Measurements from ENCODE around the gene PSMC1. TPM values are rescaled to one million over a fixed set of nuclear protein-coding genes. Genes with fewer than 3 reads are reported as not detected.
"Not testable (repeated sequence)": the region's sequence is repeated elsewhere in the genome, so short reads cannot be mapped to it uniquely, and the experiment has no call there.

The PSMC1 gene
- total RNA-seq (ENCODE audit: unreplicated experiment), result 113 TPM
- long read RNA-seq, full-length matches to known transcripts, result 151 of 168 reads
- long read RNA-seq, partial matches to known transcripts, result 11 of 168 reads
- long read RNA-seq, other reads (novel, unspliced or antisense), result 6 of 168 reads

DNA sequence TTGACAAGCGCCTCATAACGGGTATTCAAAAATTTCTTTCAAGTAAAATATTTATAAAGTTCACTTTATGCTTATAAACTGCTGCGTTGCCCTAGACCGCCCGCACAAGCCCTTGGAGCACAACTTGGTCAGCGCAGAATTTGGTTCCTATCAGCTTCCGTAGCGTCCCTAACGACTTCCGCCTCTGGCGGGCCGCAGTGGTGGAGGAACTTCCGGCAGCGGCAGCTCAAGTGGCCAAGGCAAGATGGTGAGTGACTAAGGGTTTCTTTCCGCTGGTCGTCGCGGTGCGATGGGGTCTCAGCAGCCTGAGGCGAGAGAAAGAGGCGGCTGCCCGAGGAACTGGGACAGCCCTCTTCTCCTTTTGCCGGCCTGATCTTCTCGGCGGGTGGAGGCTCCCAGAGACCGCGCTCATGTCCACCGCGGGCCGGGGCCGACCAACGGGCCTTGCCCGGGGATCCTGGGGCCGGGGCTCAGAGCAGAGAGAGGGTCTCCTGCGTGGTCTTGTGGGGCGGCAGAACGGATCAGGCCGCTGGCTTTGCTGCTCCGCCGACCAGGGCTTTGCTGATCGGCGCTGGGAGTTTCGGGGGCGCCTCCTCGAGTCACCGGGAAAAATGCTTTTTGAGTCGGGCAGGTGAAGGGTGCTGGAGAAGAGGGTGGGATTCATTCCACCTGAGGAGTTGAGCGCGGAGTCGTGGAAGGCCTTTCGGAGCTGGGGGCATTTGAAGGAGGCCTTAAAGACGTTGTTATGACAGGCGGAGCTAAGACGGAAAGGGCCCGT is at the start of gene PSMC1:
PSMC1 (plus strand) TSS at position 200 of the 778 bp plus-strand sequence; CDS start at position 245, 45 bp downstream.
- peak within 1 kb of the TSS; percentile 89 for H3K27ac Mint-ChIP-seq (ENCODE audit: unreplicated experiment)
- peak within 1 kb of the TSS; percentile 96 for H3K4me3 Mint-ChIP-seq (ENCODE audit: unreplicated experiment)
- H3K9me3 Mint-ChIP-seq (ENCODE audit: unreplicated experiment), result no peaks in the 10 kb centered on the region
- H3K36me3 Mint-ChIP-seq (ENCODE audit: unreplicated experiment), result peaks cover 6% of the 10 kb centered on the region
- DNase-seq, result peak; percentile 90
- peaks cover 5% of the 10 kb centered on the region for H3K4me1 Mint-ChIP-seq (ENCODE audit: low read depth, unreplicated experiment)
- peaks cover 4% of the 10 kb centered on the region for H3K27me3 Mint-ChIP-seq (ENCODE audit: unreplicated experiment)
- TF ChIP-seq, protein P1, sequence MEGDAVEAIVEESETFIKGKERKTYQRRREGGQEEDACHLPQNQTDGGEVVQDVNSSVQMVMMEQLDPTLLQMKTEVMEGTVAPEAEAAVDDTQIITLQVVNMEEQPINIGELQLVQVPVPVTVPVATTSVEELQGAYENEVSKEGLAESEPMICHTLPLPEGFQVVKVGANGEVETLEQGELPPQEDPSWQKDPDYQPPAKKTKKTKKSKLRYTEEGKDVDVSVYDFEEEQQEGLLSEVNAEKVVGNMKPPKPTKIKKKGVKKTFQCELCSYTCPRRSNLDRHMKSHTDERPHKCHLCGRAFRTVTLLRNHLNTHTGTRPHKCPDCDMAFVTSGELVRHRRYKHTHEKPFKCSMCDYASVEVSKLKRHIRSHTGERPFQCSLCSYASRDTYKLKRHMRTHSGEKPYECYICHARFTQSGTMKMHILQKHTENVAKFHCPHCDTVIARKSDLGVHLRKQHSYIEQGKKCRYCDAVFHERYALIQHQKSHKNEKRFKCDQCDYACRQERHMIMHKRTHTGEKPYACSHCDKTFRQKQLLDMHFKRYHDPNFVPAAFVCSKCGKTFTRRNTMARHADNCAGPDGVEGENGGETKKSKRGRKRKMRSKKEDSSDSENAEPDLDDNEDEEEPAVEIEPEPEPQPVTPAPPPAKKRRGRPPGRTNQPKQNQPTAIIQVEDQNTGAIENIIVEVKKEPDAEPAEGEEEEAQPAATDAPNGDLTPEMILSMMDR (IDR thresholded peaks at IDR 0.05; ENCODE audit: partially characterized antibody, unreplicated experiment), result no peak

DNA sequence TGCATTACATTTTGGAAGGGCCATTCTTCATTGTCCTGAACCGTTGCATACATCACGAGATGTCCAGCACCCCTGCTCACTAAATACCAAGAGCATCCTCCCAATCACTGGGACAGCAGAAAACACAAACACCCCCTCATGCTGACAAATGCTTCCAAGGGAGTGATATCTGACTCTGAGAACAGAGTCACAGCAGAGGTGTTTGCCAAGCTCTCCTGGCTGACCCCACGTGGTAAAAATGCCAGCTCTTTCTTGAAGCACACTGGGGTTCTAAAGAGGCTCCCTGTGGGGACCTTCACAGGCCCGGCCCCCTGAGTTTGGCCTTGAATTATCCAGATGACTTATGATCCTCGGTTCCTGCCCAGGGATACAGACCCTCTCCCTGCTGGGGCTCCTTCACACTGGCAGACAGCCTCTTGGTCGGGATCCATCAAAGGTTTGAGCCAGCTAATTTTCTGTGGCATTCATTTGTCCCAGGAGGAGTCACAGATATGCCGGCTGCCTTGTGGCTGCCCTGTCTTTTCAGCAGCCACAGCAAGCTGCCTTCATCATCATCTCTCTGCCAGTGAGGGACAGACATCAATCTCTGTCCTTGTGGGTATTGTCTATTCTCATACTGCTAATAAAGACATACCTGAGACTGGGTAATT is 43.1 kb upstream of the PSMC1 start:
- H3K36me3 Mint-ChIP-seq (ENCODE audit: unreplicated experiment), result peaks cover 12% of the 10 kb centered on the region
- H3K27ac Mint-ChIP-seq (ENCODE audit: unreplicated experiment), result no peak overlapping the region
- no peak for DNase-seq
- peaks cover 3% of the 10 kb centered on the region for H3K9me3 Mint-ChIP-seq (ENCODE audit: unreplicated experiment)
- no peaks in the 10 kb centered on the region for H3K4me1 Mint-ChIP-seq (ENCODE audit: low read depth, unreplicated experiment)
- H3K4me3 Mint-ChIP-seq (ENCODE audit: unreplicated experiment), result no peak overlapping the region
- TF ChIP-seq, protein P1 (IDR thresholded peaks at IDR 0.05; ENCODE audit: partially characterized antibody, unreplicated experiment), result no peak
- no peaks in the 10 kb centered on the region for H3K27me3 Mint-ChIP-seq (ENCODE audit: unreplicated experiment)

DNA sequence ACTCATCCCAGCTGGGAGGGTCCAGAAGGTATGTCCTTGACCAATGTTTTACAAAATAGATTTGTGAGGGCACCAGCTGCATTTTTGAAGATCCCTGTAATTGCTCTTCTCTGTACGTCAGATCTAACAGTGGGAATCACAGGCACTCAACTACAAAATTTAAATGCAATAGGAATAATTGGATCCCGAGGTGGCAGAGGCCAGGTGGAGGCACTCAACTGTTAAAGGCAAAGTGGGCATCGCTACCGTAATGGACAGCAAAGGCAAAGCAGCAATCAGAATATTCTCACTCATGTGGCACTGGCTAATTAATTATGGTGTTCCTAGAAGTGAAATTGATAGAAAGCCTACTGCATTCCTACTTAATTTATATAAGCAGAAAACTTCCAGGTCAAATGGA is 27.9 kb upstream of the PSMC1 start:
- Mint-ChIP-seq H3K9me3 (ENCODE audit: unreplicated experiment) (no peaks in the 10 kb centered on the region), H3K36me3 (ENCODE audit: unreplicated experiment) (no peaks in the 10 kb centered on the region), H3K4me1 (ENCODE audit: low read depth, unreplicated experiment) (no peaks in the 10 kb centered on the region), H3K4me3 (ENCODE audit: unreplicated experiment) (no peak overlapping the region), H3K27ac (ENCODE audit: unreplicated experiment) (no peak overlapping the region), H3K27me3 (ENCODE audit: unreplicated experiment) (peaks cover 2% of the 10 kb centered on the region)
- DNase-seq, result no peak
- TF ChIP-seq, protein P1 (IDR thresholded peaks at IDR 0.05; ENCODE audit: partially characterized antibody, unreplicated experiment), result no peak

DNA sequence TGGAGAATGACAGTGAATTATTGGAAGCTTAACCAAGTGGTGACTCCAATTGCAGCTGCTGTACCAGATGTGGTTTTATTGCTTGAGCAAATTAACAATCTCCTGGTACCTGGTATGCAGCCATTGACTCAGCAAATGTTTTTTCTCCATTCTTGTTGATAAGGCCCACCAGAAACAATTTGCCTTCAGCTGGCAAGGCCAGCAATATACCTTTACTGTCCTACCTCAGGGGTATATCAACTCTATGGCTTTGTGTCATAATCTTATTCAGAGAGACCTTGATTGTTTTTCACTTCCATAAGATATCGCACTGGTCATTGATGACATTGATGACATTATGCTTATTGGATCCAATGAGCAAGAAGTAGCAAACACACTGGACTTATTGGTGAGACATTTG is 26.4 kb upstream of the PSMC1 start:
- H3K36me3 Mint-ChIP-seq (ENCODE audit: unreplicated experiment); H3K4me1 Mint-ChIP-seq (ENCODE audit: low read depth, unreplicated experiment); DNase-seq; H3K9me3 Mint-ChIP-seq (ENCODE audit: unreplicated experiment); H3K27me3 Mint-ChIP-seq (ENCODE audit: unreplicated experiment); H3K4me3 Mint-ChIP-seq (ENCODE audit: unreplicated experiment); H3K27ac Mint-ChIP-seq (ENCODE audit: unreplicated experiment): not testable (repeated sequence)

DNA sequence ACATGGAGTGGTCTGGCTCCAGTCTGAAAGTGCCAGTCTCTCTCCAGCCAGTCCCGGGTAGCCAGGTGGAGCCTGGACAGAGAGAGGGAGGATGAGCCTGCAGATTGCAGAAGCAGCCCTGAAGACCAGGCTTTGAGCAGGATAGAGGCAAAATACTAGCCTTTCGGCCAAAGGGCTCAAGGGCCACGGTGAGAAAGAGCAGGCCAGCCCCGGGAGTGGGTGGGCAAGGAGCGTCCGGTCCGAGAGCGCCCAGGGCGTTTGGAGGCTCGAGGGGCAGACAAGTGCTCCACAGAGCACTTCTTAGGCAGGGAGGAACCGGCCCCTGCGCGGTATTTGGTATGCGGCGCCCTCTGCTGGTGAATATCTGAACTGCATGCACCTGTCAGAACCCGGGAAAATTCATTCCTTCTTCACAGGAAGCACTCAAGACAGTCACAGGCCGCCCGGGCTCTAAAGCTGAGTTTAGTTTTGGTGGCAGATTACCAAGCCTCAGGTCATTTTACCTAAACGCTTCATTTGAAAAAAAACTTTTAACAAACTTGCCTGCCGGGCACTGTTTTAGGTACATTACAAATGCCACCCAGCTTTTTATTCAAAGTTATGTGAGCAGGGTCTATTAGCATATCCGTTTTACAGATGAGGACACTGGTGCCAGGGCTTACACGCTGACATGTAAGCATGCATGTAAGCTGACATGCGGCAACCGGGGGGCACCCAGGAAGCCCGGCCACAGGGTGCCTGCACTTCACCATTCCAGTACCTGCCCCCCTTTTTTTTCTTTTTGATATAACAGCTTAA is 21.0 kb upstream of the PSMC1 start:
- Mint-ChIP-seq H3K4me1 (ENCODE audit: low read depth, unreplicated experiment) (no peaks in the 10 kb centered on the region), H3K4me3 (ENCODE audit: unreplicated experiment) (no peak overlapping the region), H3K36me3 (ENCODE audit: unreplicated experiment) (peaks cover 19% of the 10 kb centered on the region), H3K27ac (ENCODE audit: unreplicated experiment) (no peak overlapping the region), H3K27me3 (ENCODE audit: unreplicated experiment) (no peaks in the 10 kb centered on the region), H3K9me3 (ENCODE audit: unreplicated experiment) (peaks cover 15% of the 10 kb centered on the region)
- DNase-seq, result peak; percentile 77
- TF ChIP-seq, protein P1 (IDR thresholded peaks at IDR 0.05; ENCODE audit: partially characterized antibody, unreplicated experiment), result peak; percentile 100

All from glutamatergic neuron (in vitro differentiated cells).